ENCODE results near the gene CNGB1.
"Not testable (repeated sequence)": the region's sequence is repeated elsewhere in the genome, so short reads cannot be mapped to it uniquely, and the experiment has no call there.

Gene CNGB1

GRCh38 chr16:57926041-57926440, 44.9 kb downstream of the CNGB1 start:
- no peak for DNase-seq (ENCODE audit: low spot score)

DNA sequence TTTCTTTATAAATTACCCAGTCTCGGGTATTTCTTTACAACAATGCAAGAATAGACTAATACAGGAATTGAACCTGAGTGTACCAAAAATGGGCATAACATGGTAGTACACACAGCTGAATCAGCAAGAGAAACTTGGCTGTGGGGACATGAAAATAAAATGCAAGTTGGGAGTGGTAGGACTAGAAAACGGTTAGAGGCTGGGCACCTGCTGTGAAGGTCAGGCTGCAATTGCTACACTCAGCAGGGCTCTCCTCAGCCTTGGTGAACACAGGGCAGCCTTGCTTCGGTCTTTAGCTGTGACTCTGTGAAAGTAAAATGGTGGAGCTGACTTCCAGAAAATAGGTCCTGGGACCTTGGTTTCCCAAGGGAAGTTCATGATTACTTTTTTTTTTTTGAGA, 45.6 kb downstream of the CNGB1 start:
- no peak for DNase-seq (ENCODE audit: low spot score)

DNA sequence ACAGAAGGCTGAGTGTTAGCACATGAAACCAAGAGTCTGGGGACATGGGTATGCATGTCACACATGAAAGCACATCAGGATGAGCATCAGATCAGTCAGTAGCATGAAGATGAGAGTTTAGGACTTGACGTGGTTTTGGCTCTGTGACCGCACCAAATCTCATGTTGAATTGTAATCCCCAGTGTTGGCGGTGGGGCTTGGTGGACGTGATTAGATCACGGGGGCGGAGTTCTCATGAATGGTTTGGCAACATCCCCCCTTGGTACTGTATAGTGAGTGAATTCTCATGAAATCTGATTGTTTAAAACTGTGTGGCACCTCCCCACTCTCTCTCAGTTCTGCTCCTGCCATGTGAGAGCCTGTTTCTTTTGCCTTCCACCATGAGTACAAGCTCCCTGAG, 46.4 kb downstream of the CNGB1 start:
- no peak for DNase-seq (ENCODE audit: low spot score)

DNA sequence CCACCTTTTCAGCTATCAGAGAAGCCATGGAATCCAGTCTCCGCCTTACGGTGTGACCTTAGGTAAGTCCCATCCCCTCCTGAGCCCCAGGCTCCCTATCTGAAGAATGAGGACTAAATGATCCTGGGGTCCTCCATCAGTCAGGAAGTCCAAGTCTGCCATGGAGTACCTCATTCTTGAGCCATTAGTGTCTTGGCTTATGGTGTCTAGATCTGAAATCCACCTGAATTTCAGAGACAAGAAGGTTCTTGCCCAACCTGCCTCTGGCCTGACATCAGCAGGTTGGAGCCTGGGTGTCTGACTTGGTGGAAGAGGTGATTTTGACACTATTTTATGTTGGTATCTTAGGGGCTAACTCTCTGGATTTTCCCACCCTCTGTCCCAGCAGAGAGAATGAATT, 47.1 kb downstream of the CNGB1 start:
- no peak for DNase-seq (ENCODE audit: low spot score)

DNA sequence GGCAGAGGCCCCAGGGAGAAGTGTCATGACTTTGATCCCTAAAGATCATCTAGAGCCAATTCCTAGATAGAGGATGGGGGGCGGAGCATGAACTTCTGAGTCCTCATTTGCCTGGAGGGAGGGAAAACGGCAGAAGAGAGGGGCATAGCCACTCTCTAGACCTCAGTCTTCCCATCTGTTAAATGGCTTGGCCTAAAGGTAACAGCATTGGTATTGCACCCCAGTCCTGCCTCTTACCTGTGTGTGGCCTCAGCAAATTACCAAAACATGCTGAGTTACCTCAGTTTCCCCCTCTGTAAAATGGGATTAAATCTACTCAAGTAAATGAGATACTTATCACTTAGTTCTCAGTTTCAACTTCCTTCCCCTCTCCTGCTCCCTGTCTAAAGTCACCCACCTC, 47.5 kb downstream of the CNGB1 start:
- no peak for DNase-seq (ENCODE audit: low spot score)

GRCh38 chr16:57920880-57921229, 50.1 kb downstream of the CNGB1 start:
- DNase-seq (ENCODE audit: low spot score) = no peak

DNA sequence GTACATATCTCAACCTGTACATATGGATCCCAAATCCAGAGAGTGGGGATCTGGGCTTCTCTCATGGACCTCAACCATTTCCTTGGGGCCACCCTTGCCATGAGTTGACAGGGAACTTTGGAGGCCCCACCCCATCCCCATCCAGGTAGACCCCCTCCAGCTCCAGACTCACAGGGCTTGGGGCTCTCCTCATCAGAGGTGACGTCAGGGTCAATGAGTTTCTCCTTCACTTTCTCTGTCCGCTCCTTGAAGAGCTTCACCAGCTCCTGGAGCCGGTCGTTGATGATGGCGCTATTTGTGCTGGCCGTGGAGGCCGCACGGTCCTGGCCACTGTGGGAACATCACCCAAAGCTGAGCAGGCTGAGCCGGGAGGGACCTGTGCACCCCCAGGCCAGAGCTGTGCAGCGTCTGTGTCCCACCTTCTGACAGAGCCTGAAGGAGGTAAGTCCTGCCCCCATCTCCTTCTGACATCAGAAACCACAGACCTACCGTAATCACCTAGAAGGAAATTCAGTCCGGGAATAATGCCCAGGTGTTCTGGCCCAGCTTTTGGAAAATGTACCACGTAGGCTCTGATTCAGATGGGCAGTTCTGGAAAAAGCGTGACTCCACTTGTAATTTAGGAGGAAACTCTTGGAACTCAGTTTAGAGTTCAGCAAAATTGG, 50.6 kb downstream of the CNGB1 start:
- no peak for DNase-seq (ENCODE audit: low spot score)

- DNase-seq (ENCODE audit: low spot score) = no peak
Observed at GRCh38 chr16:57918994-57919393, 51.9 kb downstream of the CNGB1 start.

- no peak for DNase-seq (ENCODE audit: low spot score)
Observed at GRCh38 chr16:57918444-57918843, 52.5 kb downstream of the CNGB1 start.

GRCh38 chr16:57917929-57918328, 53.0 kb downstream of the CNGB1 start:
- DNase-seq (ENCODE audit: low spot score) = not testable (repeated sequence)

GRCh38 chr16:57917489-57917888, 53.4 kb downstream of the CNGB1 start:
- DNase-seq (ENCODE audit: low spot score) = not testable (repeated sequence)

GRCh38 chr16:57916735-57917438, 54.0 kb downstream of the CNGB1 start:
- DNase-seq (ENCODE audit: low spot score) = no peak

GRCh38 chr16:57915811-57916488, 55.0 kb downstream of the CNGB1 start:
- DNase-seq (ENCODE audit: low spot score) = no peak

- DNase-seq (ENCODE audit: low spot score) = no peak
Observed at GRCh38 chr16:57915267-57915666, 55.7 kb downstream of the CNGB1 start.

GRCh38 chr16:57914244-57915173, 56.4 kb downstream of the CNGB1 start:
- DNase-seq (ENCODE audit: low spot score) = no peak

GRCh38 chr16:57912529-57913260, 58.2 kb downstream of the CNGB1 start:
- no peak for DNase-seq (ENCODE audit: low spot score)

GRCh38 chr16:57911743-57912142, 59.2 kb downstream of the CNGB1 start:
- no peak for DNase-seq (ENCODE audit: low spot score)

DNA sequence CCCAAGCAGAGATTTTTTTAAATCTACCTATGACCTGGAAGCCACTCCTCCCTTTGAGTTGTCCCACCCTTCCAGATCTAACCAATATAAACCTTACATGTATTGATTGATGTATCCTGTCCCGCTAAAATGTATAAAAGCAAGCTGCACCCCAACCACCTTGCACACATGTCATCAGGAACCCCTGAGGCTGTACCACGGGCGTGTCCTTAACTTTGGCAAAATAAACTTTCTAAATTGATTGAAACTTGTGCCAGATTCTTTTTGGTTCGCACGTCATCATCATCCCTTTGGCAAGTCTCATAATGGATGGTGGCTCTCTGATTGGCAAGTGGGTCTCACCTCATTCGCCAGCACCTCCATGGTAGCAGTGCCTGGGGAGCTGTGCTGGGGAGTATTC, 60.2 kb downstream of the CNGB1 start:
- no peak for DNase-seq (ENCODE audit: low spot score)

DNA sequence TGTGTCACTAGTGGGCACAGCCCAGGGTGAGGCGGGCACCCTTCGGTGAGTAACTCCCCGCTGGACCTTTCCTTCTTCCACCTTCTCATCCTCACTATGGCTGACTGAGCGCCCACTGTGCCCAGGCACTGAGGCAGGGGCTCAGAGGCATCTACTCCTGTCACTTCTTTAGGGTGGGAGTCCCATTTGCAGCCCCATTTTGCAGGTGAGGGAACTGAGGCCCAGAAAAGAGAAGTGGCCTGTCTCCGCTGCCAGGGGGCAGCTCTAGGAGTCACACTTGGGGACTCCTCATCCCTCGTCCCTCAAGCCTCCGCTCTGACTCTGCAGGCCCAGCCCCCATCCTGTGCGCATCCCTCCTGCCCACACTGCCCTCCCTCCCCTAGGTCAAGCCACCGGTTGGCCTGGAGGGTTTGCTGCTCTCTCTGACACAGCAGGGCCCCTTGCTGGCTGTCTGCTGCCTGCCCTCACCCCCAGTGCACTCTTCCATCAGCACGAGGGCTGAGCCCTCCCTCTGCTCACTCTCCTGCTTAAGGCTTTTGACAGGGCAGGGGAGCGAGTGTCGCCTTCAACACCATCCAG, 62.4 kb downstream of the CNGB1 start:
- no peak for DNase-seq (ENCODE audit: low spot score)

DNA sequence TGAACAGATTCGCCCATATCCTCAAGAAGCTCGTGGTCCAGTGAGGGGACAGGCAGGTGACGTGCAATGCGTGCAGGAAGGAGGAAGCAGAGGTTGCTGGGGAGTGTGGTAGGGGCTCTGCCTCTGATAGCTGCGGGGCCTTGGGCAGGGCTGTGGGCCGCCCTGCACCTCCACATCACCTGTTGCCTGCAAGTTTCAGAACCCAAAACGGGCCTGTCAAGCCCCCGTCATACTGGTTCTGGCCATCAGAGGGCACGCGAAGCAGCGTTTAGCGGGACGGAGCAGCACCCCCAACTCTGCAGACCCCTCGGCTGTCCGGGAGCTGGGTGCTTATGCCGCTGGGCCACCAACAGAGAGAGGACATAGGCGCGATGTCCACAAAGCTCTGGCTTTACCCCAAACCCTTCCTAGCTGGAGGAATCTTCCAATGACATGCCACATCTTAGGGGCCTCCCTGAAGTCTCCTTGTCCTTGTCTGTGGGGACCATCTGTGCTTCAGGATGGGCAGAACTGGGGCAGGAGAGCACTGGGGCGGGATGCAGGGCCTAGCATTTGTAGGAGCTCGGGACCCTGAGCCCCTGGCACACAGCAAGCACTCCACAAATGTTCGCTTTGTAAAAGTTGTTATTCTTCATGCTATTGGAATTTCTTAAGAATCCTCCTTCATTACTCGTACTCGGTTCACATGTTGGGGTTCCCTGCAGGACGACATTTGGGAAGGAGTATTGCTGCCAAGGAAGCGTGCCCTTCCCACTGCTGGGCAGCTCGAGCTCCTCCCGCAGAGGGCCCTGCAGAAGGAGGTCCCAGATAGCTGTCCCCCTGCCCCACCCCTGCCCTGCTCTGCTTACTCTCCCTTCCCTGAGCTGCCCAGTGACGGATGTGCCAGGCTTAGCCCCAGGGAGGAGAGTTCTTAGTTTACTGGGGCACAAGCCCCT, 64.3 kb downstream of the CNGB1 start:
- peak; percentile 62 for DNase-seq (ENCODE audit: low spot score)
